Erythroblast (primary cell): ENCODE results near the gene TMEM242.

Experiments
- GATA1 ChIP-seq: IDR thresholded peaks from 2 replicates; pipeline ENCODE4 v1.6.1; 2011; ENCODE audit warnings: low read depth, mild to moderate bottlenecking, control low read depth, low read length, moderate library complexity
- POLR2A ChIP-seq: IDR thresholded peaks from 2 replicates; pipeline ENCODE4 v1.6.1; 2011; ENCODE audit warnings: mild to moderate bottlenecking, low read length

DNA sequence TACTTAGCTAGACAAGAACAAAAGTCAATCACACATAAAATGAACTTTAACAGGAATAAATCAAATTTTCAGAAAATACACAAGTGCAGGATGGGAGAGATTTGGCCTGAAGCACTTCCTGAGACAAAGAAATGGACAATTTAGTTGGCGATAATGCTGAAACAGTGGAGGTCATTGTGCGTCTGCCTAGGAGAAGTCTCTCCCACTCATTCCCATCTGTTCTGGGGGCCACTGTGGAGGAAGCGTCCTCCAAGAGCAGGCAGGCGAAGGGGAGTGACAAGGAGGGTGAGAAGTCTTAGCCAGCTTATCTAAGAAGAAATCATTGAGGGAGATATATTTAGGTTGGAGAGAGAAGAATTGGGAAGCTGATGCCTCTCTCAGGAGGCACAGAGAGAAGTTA lies 10.2 kb upstream of the TMEM242 start:
- no peak for TF ChIP-seq POLR2A
- TF ChIP-seq GATA1, result no peak
